Type B pancreatic cell (in vitro differentiated cells): Measurements from ENCODE around the gene SYT8. TPM values are rescaled to one million over a fixed set of nuclear protein-coding genes. Genes with fewer than 3 reads are reported as not detected.
"Not testable (repeated sequence)": the region's sequence is repeated elsewhere in the genome, so short reads cannot be mapped to it uniquely, and the experiment has no call there.

Experiments
- DNase-seq: peaks from one replicate; pipeline ENCODE4 v3.0.0; 2021; ENCODE audit warnings: mixed read lengths; ENCODE audit not compliant: unreplicated experiment; ENCODE audit errors: extremely low spot score
- H3K27ac Mint-ChIP-seq: 2 replicates; pipeline ENCODE4 v1.8.0; 2021; ENCODE audit warnings: mild to moderate bottlenecking, mixed read lengths
- H3K27me3 Mint-ChIP-seq: 2 replicates; pipeline ENCODE4 v1.8.0; 2021; ENCODE audit warnings: mixed read lengths
- H3K36me3 Mint-ChIP-seq: 2 replicates; pipeline ENCODE4 v1.8.0; 2021; ENCODE audit warnings: mixed read lengths
- H3K4me1 Mint-ChIP-seq: one replicate; pipeline ENCODE4 v1.8.0; 2021; ENCODE audit warnings: mixed read lengths; ENCODE audit not compliant: unreplicated experiment
- H3K4me3 Mint-ChIP-seq: 2 replicates; pipeline ENCODE4 v1.8.0; 2021; ENCODE audit warnings: mild to moderate bottlenecking, mixed read lengths
- H3K9me3 Mint-ChIP-seq: 2 replicates; pipeline ENCODE4 v1.8.0; 2021; ENCODE audit warnings: mixed read lengths
- microRNA-seq: library from miRNA; unstranded; fragments of <30 nt; microRNA quantifications from one replicate; pipeline ENCODE4, GENCODE V29; 2020
- total RNA-seq: library from RNA; stranded (reverse); gene quantifications from 2 replicates; pipeline ENCODE4 v1.2.1, GENCODE V29; 2021; ENCODE audit warnings: low replicate concordance
- TF ChIP-seq, protein P1 (sequence below): fragments of 200-600 bp; sonication (generic); conservative IDR thresholded peaks from 2 replicates; pipeline ENCODE4 v1.5.0; 2021; ENCODE audit warnings: antibody characterized with exemption, mild to moderate bottlenecking

The SYT8 gene
- total RNA-seq, 1 donor from 2014 or later: 4.5 TPM

DNA sequence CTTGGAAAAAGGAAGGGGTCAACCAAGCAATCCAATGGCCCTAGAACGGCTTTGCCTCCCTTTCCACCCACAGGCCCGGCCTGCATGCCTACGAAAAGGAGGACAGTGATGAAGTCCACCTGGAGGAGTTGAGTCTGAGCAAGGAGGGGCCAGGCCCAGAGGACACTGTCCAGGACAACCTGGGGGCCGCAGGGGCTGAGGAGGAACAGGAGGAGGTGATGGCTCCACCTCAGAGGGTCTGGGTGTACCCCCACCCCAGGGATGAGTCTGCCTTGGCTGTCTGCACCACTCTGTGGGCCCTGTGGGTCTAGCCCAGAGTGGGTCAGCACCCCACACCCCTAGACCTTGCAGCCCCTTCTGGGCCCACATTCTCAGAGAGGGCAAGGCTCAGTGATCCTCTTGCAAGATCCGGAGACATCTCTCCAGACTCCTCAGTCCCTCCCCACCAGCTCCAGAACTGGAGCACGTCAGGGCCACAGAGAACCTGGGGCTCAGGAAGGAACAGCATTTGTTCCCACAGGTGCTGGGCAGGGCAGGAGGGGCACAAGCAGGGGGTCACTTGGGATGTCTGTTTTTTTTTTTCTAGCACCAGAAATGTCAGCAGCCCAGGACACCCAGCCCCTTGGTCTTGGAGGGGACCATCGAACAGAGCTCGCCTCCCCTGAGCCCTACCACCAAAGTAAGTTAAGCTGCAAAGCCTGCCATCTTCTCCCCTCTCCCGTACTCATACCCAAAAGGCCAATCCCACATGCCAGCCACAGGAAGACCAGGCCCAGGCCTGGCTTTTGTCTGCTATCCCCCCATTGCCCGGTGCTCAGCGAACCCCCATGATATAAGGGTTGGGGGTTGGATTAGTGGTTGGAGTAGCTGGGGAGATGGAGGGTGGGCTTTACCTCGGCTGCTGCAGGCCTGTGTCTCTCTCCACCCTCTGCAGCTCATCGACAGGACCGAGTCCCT, 48.8 kb downstream of the SYT8 start:
- Mint-ChIP-seq H3K9me3 (no peaks in the 10 kb centered on the region), H3K4me1 (no peaks in the 10 kb centered on the region), H3K27ac (no peak overlapping the region), H3K36me3 (no peaks in the 10 kb centered on the region), H3K4me3 (no peak overlapping the region), H3K27me3 (no peaks in the 10 kb centered on the region)
- DNase-seq: no peak
- TF ChIP-seq, protein P1, sequence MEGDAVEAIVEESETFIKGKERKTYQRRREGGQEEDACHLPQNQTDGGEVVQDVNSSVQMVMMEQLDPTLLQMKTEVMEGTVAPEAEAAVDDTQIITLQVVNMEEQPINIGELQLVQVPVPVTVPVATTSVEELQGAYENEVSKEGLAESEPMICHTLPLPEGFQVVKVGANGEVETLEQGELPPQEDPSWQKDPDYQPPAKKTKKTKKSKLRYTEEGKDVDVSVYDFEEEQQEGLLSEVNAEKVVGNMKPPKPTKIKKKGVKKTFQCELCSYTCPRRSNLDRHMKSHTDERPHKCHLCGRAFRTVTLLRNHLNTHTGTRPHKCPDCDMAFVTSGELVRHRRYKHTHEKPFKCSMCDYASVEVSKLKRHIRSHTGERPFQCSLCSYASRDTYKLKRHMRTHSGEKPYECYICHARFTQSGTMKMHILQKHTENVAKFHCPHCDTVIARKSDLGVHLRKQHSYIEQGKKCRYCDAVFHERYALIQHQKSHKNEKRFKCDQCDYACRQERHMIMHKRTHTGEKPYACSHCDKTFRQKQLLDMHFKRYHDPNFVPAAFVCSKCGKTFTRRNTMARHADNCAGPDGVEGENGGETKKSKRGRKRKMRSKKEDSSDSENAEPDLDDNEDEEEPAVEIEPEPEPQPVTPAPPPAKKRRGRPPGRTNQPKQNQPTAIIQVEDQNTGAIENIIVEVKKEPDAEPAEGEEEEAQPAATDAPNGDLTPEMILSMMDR: no peak

DNA sequence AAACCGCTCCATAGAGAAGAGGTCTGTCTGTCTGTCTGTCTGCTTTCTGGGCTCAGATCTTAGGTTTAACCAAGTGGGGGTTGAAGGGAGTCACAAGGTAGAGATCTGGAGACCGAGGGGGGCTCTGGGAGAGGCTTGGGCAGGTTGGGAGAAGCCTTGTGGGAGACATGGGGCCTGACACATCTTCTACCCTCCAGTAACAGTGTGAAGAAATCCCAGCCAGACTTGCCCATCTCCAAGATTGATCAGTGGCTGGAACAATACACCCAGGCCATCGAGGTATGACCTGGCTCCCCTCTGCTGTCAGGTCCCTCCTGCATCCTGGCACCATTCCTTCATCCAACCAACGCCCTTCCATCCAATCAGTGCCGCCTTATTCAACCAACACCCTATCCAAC, 49.5 kb downstream of the SYT8 start:
- no peaks in the 10 kb centered on the region for H3K27me3 Mint-ChIP-seq

DNA sequence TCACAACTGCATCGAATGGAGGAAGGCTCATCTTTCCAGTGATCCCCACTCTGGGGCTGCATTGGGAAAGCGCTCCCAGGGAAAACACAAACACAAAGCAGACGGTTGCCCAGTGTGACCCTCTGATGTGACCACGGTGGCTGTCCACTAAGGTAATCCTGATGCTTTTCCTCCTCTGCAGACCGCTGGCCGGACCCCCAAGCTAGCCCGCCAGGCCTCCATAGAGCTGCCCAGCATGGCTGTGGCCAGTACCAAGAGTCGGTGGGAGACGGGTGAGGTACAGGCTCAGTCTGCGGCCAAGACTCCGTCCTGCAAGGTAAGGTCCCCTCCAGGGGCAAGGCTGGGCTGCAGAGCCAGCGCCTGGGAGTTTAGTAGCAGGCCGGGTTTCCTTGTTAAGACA, 51.8 kb downstream of the SYT8 start:
- H3K4me3 Mint-ChIP-seq, H3K27ac Mint-ChIP-seq, H3K36me3 Mint-ChIP-seq, H3K4me1 Mint-ChIP-seq, H3K9me3 Mint-ChIP-seq, DNase-seq, H3K27me3 Mint-ChIP-seq: not testable (repeated sequence)

More for the DNA sequence above, 49.5 kb downstream of the SYT8 start:
- H3K36me3 Mint-ChIP-seq: no peaks in the 10 kb centered on the region
- H3K4me1 Mint-ChIP-seq: no peaks in the 10 kb centered on the region
- H3K4me3 Mint-ChIP-seq: no peak overlapping the region
- H3K27ac Mint-ChIP-seq: no peak overlapping the region
- no peaks in the 10 kb centered on the region for H3K9me3 Mint-ChIP-seq
- no peak for DNase-seq
- TF ChIP-seq, protein P1: no peak

Small RNA genes lying within 50 kb of the gene (microRNA-seq; reads per million reads assigned to microRNA genes)
- gene MIR4298 (not detected), gene MIR7847 (not detected)

Other genes with a start within 250 kb of the SYT8 start
- gene KRTAP5-1, start 249.7 kb upstream of the SYT8 start, total RNA-seq: not detected in 2 replicates
- gene KRTAP5-2, start 236.7 kb upstream of the SYT8 start, total RNA-seq: not detected in 2 replicates
- gene KRTAP5-3, start 226.5 kb upstream of the SYT8 start, total RNA-seq: not detected in 2 replicates
- not detected in 2 replicates for gene KRTAP5-4, start 212.9 kb upstream of the SYT8 start, total RNA-seq
- gene KRTAP5-5, start 205.2 kb upstream of the SYT8 start, total RNA-seq: not detected in 2 replicates
- gene KRTAP5-6, start 137.8 kb upstream of the SYT8 start, total RNA-seq: not detected in 2 replicates
- gene IFITM10, start 84.4 kb upstream of the SYT8 start, total RNA-seq: 3.4 and 7.4 TPM in 2 replicates
- gene CTSD, start 71.1 kb upstream of the SYT8 start, total RNA-seq: 318 and 557 TPM in 2 replicates
- 1.7 and 3.9 TPM in 2 replicates for gene TNNI2, start 4.0 kb downstream of the SYT8 start, total RNA-seq
- gene LSP1, start 18.1 kb downstream of the SYT8 start, total RNA-seq: 0.50 and 0.53 TPM in 2 replicates
- not detected in 2 replicates for gene PRR33, start 56.9 kb downstream of the SYT8 start, total RNA-seq
- 17.3 and 40.9 TPM in 2 replicates for gene TNNT3, start 84.7 kb downstream of the SYT8 start, total RNA-seq
- 40.0 and 46.1 TPM in 2 replicates for gene MRPL23, start 112.3 kb downstream of the SYT8 start, total RNA-seq
- 12,320 and 19,345 TPM in 2 replicates for gene H19, start 162.9 kb downstream of the SYT8 start, total RNA-seq